Peyer's patch (tissue), 4 donors: ENCODE data around the gene TARS2. TPM values are rescaled to one million over a fixed set of nuclear protein-coding genes. Genes with fewer than 3 reads are reported as not detected.

Source experiments
- DNase-seq, 3 donors: peaks; one replicate each; pipeline ENCODE4 v3.0.0-alpha.2; 2017 to 2019
- H3K27ac ChIP-seq, 4 donors: fragments of 200-600 bp; sonication (generic); one replicate each; pipeline ENCODE4 v1.5.1; 2016 to 2019
- H3K27me3 ChIP-seq, 2 donors: fragments of 200-600 bp; sonication (generic); one replicate each; pipeline ENCODE4 v1.5.1; 2019
- H3K36me3 ChIP-seq, 3 donors: fragments of 200-600 bp; sonication (generic); one replicate each; pipeline ENCODE4 v1.5.1; 2016 to 2019
- H3K4me1 ChIP-seq, 4 donors: fragments of 200-600 bp; sonication (generic); one replicate each; pipeline ENCODE4 v1.5.1; 2016 to 2019
- H3K4me3 ChIP-seq, 4 donors: fragments of 200-600 bp; sonication (generic); 1 replicate in 3 of 4; 2 replicates in 1 of 4; pipeline ENCODE4 v1.5.1; 2016 to 2019; ENCODE audit warnings: mild to moderate bottlenecking in 1 of 4
- H3K9me3 ChIP-seq, 4 donors: fragments of 200-600 bp; sonication (generic); one replicate each; pipeline ENCODE4 v1.5.1; 2016 to 2019; ENCODE audit warnings: mild to moderate bottlenecking in 1 of 4
- POLR2A ChIP-seq, 2 donors: fragments of 450-650 bp; IDR thresholded peaks; one replicate each; pipeline ENCODE4 v1.5.1; 2017; ENCODE audit warnings: antibody characterized with exemption in 2 of 2, mild to moderate bottlenecking in 2 of 2, moderate library complexity in 2 of 2
- total RNA-seq, 4 donors: library from RNA; depleted of rRNA; stranded (reverse); fragments of >200 nt; gene quantifications; one replicate each; pipeline ENCODE4 v1.1.0, GENCODE V29; 2016
- TF ChIP-seq, protein P1 (sequence below), 6 experiments: fragments of 450-650 bp in 4 of 6; fragments of 200-600 bp in 2 of 6; sonication (generic) in 1 of 6; IDR thresholded peaks; one replicate each; pipeline ENCODE4 v1.5.1; 2017 to 2019; ENCODE audit warnings: antibody characterized with exemption in 6 of 6, mild to moderate bottlenecking in 3 of 6, moderate library complexity in 1 of 6

The TARS2 gene
- total RNA-seq, 4 donors from 2014 or later = 7.7 to 15.4 (median 12.3) TPM

DNA sequence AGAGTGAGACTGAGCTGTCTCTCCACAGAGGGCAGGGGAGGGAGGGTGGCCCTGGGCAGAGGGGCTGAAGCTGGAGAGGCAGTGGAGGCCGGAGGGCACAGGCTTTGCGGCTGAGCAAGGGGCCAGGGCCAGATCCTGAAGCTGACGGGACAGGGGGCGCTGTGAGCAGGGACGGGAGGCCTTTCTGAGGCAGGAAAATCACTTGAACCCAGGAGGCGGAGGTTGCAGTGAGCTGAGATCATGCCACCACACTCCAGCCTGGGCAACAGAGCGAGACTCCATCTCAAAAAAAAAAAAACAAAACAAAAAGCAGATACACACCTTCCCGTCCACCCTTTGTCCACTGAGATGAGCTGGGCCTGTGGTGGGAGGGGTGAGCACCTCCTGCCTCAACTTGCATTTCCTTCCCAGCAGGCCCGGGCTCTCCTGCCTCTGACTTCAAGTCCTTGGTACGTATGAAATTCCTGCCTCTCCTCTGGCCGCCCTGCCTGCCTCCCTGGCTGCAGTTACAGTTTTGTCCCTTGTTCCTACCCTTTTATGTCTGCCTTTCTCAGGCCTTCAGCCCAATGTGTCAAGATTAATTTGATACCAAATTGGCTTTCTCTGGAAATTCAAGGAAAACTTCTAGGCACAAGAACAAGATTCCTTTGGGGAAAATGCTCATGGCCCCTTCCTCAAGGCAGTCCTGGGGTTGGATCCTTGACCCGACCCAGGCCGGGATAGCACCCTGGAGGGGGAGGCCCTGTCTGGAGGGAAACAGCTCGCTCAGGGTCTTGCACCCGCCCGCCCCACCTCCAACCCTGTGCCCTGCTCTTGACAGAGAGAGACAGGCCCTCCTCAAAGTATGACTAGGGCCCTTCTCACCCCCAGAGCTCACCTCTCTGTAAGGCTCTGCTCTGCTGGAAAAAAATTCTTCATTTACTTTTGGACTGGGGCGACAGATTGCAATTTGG is 50.8 kb downstream of the TARS2 start:
- Histone ChIP-seq H3K4me1 (peaks cover 0 to under 1% (median 0%) of the 10 kb centered on the region in 4 donors), H3K27me3 (no peaks in the 10 kb centered on the region), H3K36me3 (no peaks in the 10 kb centered on the region), H3K4me3 (no peak overlapping the region), H3K27ac (no peak overlapping the region), H3K9me3 (no peaks in the 10 kb centered on the region)
- no peak for TF ChIP-seq POLR2A (IDR thresholded peaks at IDR 0.05)
- TF ChIP-seq, protein P1, sequence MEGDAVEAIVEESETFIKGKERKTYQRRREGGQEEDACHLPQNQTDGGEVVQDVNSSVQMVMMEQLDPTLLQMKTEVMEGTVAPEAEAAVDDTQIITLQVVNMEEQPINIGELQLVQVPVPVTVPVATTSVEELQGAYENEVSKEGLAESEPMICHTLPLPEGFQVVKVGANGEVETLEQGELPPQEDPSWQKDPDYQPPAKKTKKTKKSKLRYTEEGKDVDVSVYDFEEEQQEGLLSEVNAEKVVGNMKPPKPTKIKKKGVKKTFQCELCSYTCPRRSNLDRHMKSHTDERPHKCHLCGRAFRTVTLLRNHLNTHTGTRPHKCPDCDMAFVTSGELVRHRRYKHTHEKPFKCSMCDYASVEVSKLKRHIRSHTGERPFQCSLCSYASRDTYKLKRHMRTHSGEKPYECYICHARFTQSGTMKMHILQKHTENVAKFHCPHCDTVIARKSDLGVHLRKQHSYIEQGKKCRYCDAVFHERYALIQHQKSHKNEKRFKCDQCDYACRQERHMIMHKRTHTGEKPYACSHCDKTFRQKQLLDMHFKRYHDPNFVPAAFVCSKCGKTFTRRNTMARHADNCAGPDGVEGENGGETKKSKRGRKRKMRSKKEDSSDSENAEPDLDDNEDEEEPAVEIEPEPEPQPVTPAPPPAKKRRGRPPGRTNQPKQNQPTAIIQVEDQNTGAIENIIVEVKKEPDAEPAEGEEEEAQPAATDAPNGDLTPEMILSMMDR (IDR thresholded peaks at IDR 0.05) = no peak
- DNase-seq = no peak

DNA sequence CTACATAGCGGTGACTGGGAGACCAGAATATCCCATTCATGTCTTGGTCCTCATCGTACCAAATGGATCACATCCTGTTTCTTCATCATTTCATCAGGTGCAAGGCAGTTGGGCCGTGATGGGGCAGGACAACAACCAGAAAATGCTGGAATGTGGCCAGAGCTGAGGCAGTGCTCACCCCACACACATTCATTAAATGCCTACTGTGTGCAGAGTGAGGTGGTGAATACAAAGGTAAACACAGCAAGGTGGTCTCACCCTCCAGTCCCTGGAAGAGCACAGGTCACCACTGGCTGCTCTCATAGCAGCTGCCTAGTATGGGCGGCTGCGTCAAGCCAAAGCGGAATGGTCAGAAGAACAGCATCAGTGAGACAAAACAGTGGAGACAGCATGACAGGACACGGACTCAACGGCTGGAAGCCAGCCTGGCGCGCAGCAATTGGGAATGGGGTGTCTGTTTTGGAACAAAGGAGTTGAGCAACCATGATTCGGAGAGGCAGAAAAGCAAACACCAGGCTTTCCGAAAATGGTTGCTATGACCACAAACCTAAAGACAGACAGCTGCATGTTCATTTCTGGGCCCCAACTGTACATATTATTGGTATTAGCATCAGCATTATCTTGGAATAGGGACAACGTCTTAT is 56.4 kb downstream of the TARS2 start:
- H3K4me3 ChIP-seq = no peak overlapping the region
- peak overlapping the region in 2 of 4 donors; percentile 22 to 47 for H3K27ac ChIP-seq
- peak in 1 of 3 donors; percentile 67 for DNase-seq

DNA sequence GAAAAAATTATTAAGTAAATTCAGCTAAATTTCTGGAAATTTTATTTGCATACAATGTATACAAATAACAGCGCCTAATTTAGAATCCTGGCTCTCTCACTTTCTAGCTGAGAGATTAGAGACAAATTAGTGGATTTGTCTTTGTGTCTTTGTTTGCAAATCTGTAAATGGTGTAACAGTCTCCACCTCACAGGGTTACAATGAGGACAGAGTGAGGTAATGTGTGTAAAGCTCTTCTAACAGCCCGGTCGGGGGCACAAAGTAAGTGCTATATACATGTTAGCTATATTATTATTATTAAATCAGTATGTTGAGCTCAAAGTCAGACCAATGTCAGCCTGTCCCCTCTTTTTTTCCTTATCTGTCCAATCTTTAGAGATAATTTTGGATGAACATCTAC is 57.0 kb downstream of the TARS2 start:
- no peak for TF ChIP-seq POLR2A (IDR thresholded peaks at IDR 0.05)
- TF ChIP-seq, protein P1 (IDR thresholded peaks at IDR 0.05) = no peak
- Histone ChIP-seq H3K4me1 (peaks cover 0 to 11% (median 5%) of the 10 kb centered on the region in 4 donors), H3K27ac (peak overlapping the region in 2 of 4 donors; percentile 22 to 47), H3K27me3 (no peaks in the 10 kb centered on the region), H3K9me3 (no peaks in the 10 kb centered on the region), H3K4me3 (no peak overlapping the region), H3K36me3 (no peaks in the 10 kb centered on the region)
- no peak for DNase-seq

More for the DNA sequence above, 56.4 kb downstream of the TARS2 start:
- Histone ChIP-seq H3K27me3 (no peaks in the 10 kb centered on the region), H3K36me3 (no peaks in the 10 kb centered on the region), H3K9me3 (no peaks in the 10 kb centered on the region), H3K4me1 (peaks cover 0 to 11% (median 4%) of the 10 kb centered on the region in 4 donors)
- TF ChIP-seq, protein P1 (IDR thresholded peaks at IDR 0.05) = no peak
- TF ChIP-seq POLR2A (IDR thresholded peaks at IDR 0.05) = no peak

DNA sequence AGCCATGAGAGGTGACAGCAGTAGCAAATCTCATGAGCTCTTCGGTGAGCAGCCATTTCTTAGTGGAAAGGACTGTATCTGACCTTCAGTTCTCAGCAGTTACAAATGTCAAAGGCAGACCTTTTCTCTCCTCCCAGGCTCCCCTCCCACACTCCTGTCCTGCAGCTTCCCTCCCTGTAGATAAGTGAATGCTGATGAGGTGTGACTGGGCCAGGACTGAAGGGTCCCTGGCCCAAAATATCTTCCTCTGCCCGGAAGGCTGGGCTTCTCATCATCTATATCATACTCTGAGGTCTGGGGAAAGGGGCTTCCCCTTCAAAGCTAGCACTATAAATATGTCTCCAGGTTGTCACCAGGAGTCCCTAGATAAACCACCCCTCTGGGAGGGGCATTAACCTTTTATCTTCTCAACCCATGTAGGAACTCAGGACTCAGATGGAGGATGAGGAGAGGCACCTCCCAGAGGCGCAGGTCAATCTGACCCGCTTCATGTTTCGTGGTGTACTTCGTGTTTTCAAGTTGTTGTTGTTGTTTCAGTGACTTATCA is 58.3 kb downstream of the TARS2 start:
- DNase-seq = no peak
- TF ChIP-seq, protein P1 (IDR thresholded peaks at IDR 0.05) = no peak
- TF ChIP-seq POLR2A (IDR thresholded peaks at IDR 0.05) = no peak
- Histone ChIP-seq H3K27me3 (no peaks in the 10 kb centered on the region), H3K9me3 (no peaks in the 10 kb centered on the region), H3K4me3 (no peak overlapping the region), H3K27ac (no peak overlapping the region), H3K36me3 (no peaks in the 10 kb centered on the region), H3K4me1 (peaks cover 0 to 11% (median 6%) of the 10 kb centered on the region in 4 donors)

DNA sequence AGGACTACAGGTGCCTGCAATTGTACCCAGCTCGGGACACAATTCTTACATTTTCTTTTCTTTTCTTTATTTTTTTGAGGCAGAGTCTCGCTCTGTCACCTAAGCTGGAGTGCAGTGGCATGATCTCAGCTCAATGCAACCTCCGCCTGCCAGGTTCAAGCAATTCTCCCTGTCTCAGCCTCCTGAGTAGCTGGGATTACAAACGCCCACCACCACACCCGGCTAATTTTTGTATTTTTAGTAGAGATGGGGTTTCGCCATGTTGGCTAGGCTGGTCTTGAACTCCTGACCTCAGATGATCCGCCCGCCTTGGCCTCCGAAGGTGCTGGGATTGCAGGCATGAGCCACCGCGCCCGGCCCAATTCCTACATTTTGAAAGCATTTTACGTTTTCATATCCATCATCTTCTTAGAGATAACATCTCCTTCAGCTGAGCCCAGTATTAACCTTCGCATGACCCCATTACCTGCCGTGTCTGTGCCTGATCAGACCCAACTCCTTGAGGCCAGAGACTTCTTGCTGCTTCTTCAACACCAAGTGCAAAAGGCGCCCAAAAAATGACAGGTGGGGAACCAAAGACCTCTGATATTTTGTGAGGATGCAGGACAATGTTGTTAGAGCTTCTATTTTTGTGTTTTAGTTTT is 59.2 kb downstream of the TARS2 start:
- no peaks in the 10 kb centered on the region for H3K36me3 ChIP-seq

More for the DNA sequence above, 59.2 kb downstream of the TARS2 start:
- no peak overlapping the region for H3K4me3 ChIP-seq
- H3K4me1 ChIP-seq = peaks cover 0 to 13% (median 6%) of the 10 kb centered on the region in 4 donors
- DNase-seq = no peak
- TF ChIP-seq POLR2A (IDR thresholded peaks at IDR 0.05) = no peak
- TF ChIP-seq, protein P1 (IDR thresholded peaks at IDR 0.05) = no peak
- no peaks in the 10 kb centered on the region for H3K9me3 ChIP-seq
- H3K27me3 ChIP-seq = no peaks in the 10 kb centered on the region
- H3K27ac ChIP-seq = no peak overlapping the region
